SH-SY5Y (cell line): ENCODE measurements around the gene VAMP2.

ENCODE experiments used
- GATA2 ChIP-seq: IDR thresholded peaks from 2 replicates; pipeline ENCODE4 v1.6.1; 2011; ENCODE audit warnings: mild to moderate bottlenecking, low read depth, low read length
- GATA3 ChIP-seq: IDR thresholded peaks from 2 replicates; pipeline ENCODE4 v1.6.1; 2011; ENCODE audit warnings: low read depth, mild to moderate bottlenecking, low read length, moderate library complexity

The VAMP2 gene

GRCh38 chr17:8122422-8122923 lies 40.3 kb downstream of the VAMP2 start:
- TF ChIP-seq GATA2 (no peak), GATA3 (no peak)

GRCh38 chr17:8121681-8122421 lies 40.9 kb downstream of the VAMP2 start:
- no peak for TF ChIP-seq GATA3
- no peak for TF ChIP-seq GATA2

- TF ChIP-seq GATA3 (no peak), GATA2 (no peak)
Observed at GRCh38 chr17:8121407-8121680, 41.4 kb downstream of the VAMP2 start.

- TF ChIP-seq GATA2 (peak; percentile 42; the same call in 1 of the 2 replicates), GATA3 (no peak)
Observed at GRCh38 chr17:8120520-8121406, 42.0 kb downstream of the VAMP2 start.

GRCh38 chr17:8119581-8120519 lies 42.9 kb downstream of the VAMP2 start:
- TF ChIP-seq GATA2 (no peak), GATA3 (no peak)

- TF ChIP-seq GATA2: peak; percentile 33; the same call in 1 of the 2 replicates
- no peak for TF ChIP-seq GATA3
Observed at GRCh38 chr17:8118769-8119580, 43.8 kb downstream of the VAMP2 start.

GRCh38 chr17:8117980-8118768 lies 44.6 kb downstream of the VAMP2 start, which contains the start of gene ALOXE3:
Gene ALOXE3 (minus strand): TSS chr17:8118514. CDS start chr17:8117990, 524 bp downstream.
- no peak for TF ChIP-seq GATA3
- TF ChIP-seq GATA2: peak; percentile 79

- TF ChIP-seq GATA3 (no peak), GATA2 (peak; percentile 91)
Observed at GRCh38 chr17:8117367-8117979, 45.3 kb downstream of the VAMP2 start.

- TF ChIP-seq GATA2 (no peak), GATA3 (no peak)
Observed at GRCh38 chr17:8116776-8117175, 46.0 kb downstream of the VAMP2 start.

- TF ChIP-seq GATA2 (no peak), GATA3 (no peak)
Observed at GRCh38 chr17:8110907-8111306, 51.8 kb downstream of the VAMP2 start.

- TF ChIP-seq GATA3: no peak
- TF ChIP-seq GATA2: no peak
Observed at GRCh38 chr17:8110456-8110804, 52.3 kb downstream of the VAMP2 start.

GRCh38 chr17:8109661-8110455 lies 52.9 kb downstream of the VAMP2 start:
- TF ChIP-seq GATA3: no peak
